Fibroblast of lung (primary cell): Measurements from ENCODE around the gene ITPKC. TPM values are rescaled to one million over a fixed set of nuclear protein-coding genes. Genes with fewer than 3 reads are reported as not detected.

Experiments
- DNase-seq, 2 donors: peaks; one replicate each; pipeline versions ENCODE4 v3.0.0 to v3.0.0-alpha.2; 2010; ENCODE audit warnings: low read depth in 2 of 2
- H2AFZ ChIP-seq: 2 replicates; pipeline ENCODE4 v1.5.1; 2012; ENCODE audit warnings: low read length, control low read depth, inconsistent platforms
- H3K27ac ChIP-seq: 2 replicates; pipeline ENCODE4 v1.5.1; 2011; ENCODE audit warnings: low read length, control low read depth; ENCODE audit not compliant: insufficient read depth
- H3K27me3 ChIP-seq: 2 replicates; pipeline ENCODE4 v1.5.1; 2011; ENCODE audit warnings: mild to moderate bottlenecking, low read length; ENCODE audit not compliant: control insufficient read depth, insufficient read depth
- H3K36me3 ChIP-seq: 2 replicates; pipeline ENCODE4 v1.5.1; 2011; ENCODE audit warnings: low read length; ENCODE audit not compliant: control insufficient read depth, insufficient read depth
- H3K4me1 ChIP-seq: 2 replicates; pipeline ENCODE4 v1.5.1; 2011; ENCODE audit warnings: low read length; ENCODE audit not compliant: control insufficient read depth, insufficient read depth; ENCODE audit errors: extremely low read depth
- H3K4me2 ChIP-seq: 2 replicates; pipeline ENCODE4 v1.5.1; 2011; ENCODE audit warnings: low read length, control low read depth; ENCODE audit not compliant: insufficient read depth; ENCODE audit errors: extremely low read depth
- H3K4me3 ChIP-seq, 4 experiments: fragments of 200-600 bp in 1 of 4; sonication (generic) in 1 of 4; replicated peaks in 1 of 4; 2 replicates each; pipeline ENCODE4 v1.5.1; 2011 to 2016; ENCODE audit warnings: low read length in 4 of 4, low read depth in 3 of 4, mild to moderate bottlenecking in 3 of 4, control low read depth in 2 of 4, inconsistent platforms in 1 of 4, mixed read lengths in 1 of 4; ENCODE audit not compliant: insufficient read depth in 1 of 4; ENCODE audit errors: control extremely low read depth in 1 of 4
- H3K79me2 ChIP-seq: 2 replicates; pipeline ENCODE4 v1.5.1; 2012; ENCODE audit warnings: mild to moderate bottlenecking, low read length, inconsistent platforms; ENCODE audit not compliant: control insufficient read depth, insufficient read depth
- H3K9ac ChIP-seq: 2 replicates; pipeline ENCODE4 v1.5.1; 2011; ENCODE audit warnings: mild to moderate bottlenecking, low read length, control low read depth; ENCODE audit not compliant: insufficient read depth
- H3K9me3 ChIP-seq: 2 replicates; pipeline ENCODE4 v1.5.1; 2012; ENCODE audit warnings: low read depth, low read length; ENCODE audit not compliant: control insufficient read depth, insufficient read depth
- H4K20me1 ChIP-seq: 2 replicates; pipeline ENCODE4 v1.5.1; 2011; ENCODE audit warnings: low read length; ENCODE audit not compliant: control insufficient read depth, insufficient read depth; ENCODE audit errors: extremely low read depth
- CTCF ChIP-seq, 2 donors: IDR thresholded peaks in 1 of 2; conservative IDR thresholded peaks in 1 of 2; 1 replicate in 1 of 2; 2 replicates in 1 of 2; pipeline ENCODE4 v1.5.1; 2011 to 2012; ENCODE audit warnings: low read length in 2 of 2, control low read depth in 1 of 2, inconsistent platforms in 1 of 2, low read depth in 1 of 2, mild to moderate bottlenecking in 1 of 2
- EZH2 ChIP-seq: IDR thresholded peaks from 2 replicates; pipeline ENCODE4 v1.5.1; 2012; ENCODE audit warnings: low read length, control low read depth, mild to moderate bottlenecking; ENCODE audit errors: missing control alignments
- polyA plus RNA-seq, 2 donors: library from polyadenylated mRNA; depleted of rRNA in 1 of 2; stranded (reverse) in 1 of 2; unstranded in 1 of 2; fragments of >200 nt; gene quantifications; 2 replicates each; pipeline ENCODE4 v1.2.1, GENCODE V29; 2011 to 2012; ENCODE audit warnings: missing spikeins in 1 of 2
- total RNA-seq: library from RNA; depleted of rRNA; stranded (reverse); fragments of >200 nt; gene quantifications from 2 replicates; pipeline ENCODE4 v1.2.1, GENCODE V29; 2014

ITPKC gene
- total and polyA plus RNA-seq, 2 donors (not counting 1 experiment from before 2014, with no cell fraction given) = 6.5 to 23.1 TPM

GRCh38 chr19:40671404-40671803, 45.5 kb upstream of the ITPKC start:
- Histone ChIP-seq H2AFZ (no peak overlapping the region), H3K27ac (no peak overlapping the region), H3K9me3 (no peaks in the 10 kb centered on the region), H3K36me3 (peaks cover 67% of the 10 kb centered on the region), H3K4me2 (no peak overlapping the region), H3K79me2 (no peaks in the 10 kb centered on the region), H3K4me3 (no peak overlapping the region), H3K27me3 (no peaks in the 10 kb centered on the region), H3K4me1 (peaks cover under 1% of the 10 kb centered on the region), H3K9ac (no peak overlapping the region), H4K20me1 (no peaks in the 10 kb centered on the region)
- DNase-seq = no peak
- TF ChIP-seq EZH2 (no peak), CTCF (conservative IDR thresholded peaks at IDR 0.05 in 1 of 2, IDR thresholded peaks at IDR 0.05 in 1 of 2; ENCODE audit: low read depth in 1 of 2, low read length in 2 of 2) (no peak)

GRCh38 chr19:40672038-40672437, 44.9 kb upstream of the ITPKC start:
- Histone ChIP-seq H3K36me3 (peaks cover 64% of the 10 kb centered on the region), H3K4me3 (no peak overlapping the region), H4K20me1 (no peaks in the 10 kb centered on the region), H3K4me1 (no peaks in the 10 kb centered on the region), H2AFZ (no peak overlapping the region), H3K27ac (no peak overlapping the region), H3K9me3 (no peaks in the 10 kb centered on the region), H3K4me2 (no peak overlapping the region), H3K9ac (no peak overlapping the region), H3K27me3 (no peaks in the 10 kb centered on the region), H3K79me2 (no peaks in the 10 kb centered on the region)
- TF ChIP-seq EZH2 = no peak
- TF ChIP-seq CTCF (conservative IDR thresholded peaks at IDR 0.05 in 1 of 2, IDR thresholded peaks at IDR 0.05 in 1 of 2; ENCODE audit: low read depth in 1 of 2, low read length in 2 of 2) = no peak
- no peak for DNase-seq

- H3K27me3 ChIP-seq = no peaks in the 10 kb centered on the region
- H3K27ac ChIP-seq = no peak overlapping the region
- H4K20me1 ChIP-seq = no peaks in the 10 kb centered on the region
- no peak overlapping the region for H2AFZ ChIP-seq
- H3K4me3 ChIP-seq = no peak overlapping the region
- peaks cover 59% of the 10 kb centered on the region for H3K36me3 ChIP-seq
- no peak overlapping the region for H3K4me2 ChIP-seq
- no peak overlapping the region for H3K9ac ChIP-seq
- H3K9me3 ChIP-seq = no peaks in the 10 kb centered on the region
- DNase-seq = no peak
- no peaks in the 10 kb centered on the region for H3K4me1 ChIP-seq
- H3K79me2 ChIP-seq = no peaks in the 10 kb centered on the region
- TF ChIP-seq EZH2 = no peak
- TF ChIP-seq CTCF (conservative IDR thresholded peaks at IDR 0.05 in 1 of 2, IDR thresholded peaks at IDR 0.05 in 1 of 2; ENCODE audit: low read depth in 1 of 2, low read length in 2 of 2) = no peak
Observed at GRCh38 chr19:40672573-40673299, 44.2 kb upstream of the ITPKC start.
